NCI-H1930 (cell line): ENCODE data around the gene NEURL4.

Source experiments
- DNase-seq, 2 experiments: peaks; one replicate each; lab custom pipeline; 2025; lab: John Stamatoyannopoulos, UW

NEURL4 gene

GRCh38 chr17:7304179-7304578 is 25.0 kb downstream of the NEURL4 start:
- no peak for DNase-seq

- DNase-seq, result peak; percentile 65 to 82
Measured at GRCh38 chr17:7296189-7296861, 32.8 kb downstream of the NEURL4 start.

- peak; percentile 19 to 33 for DNase-seq
Measured at GRCh38 chr17:7295230-7296180, 33.6 kb downstream of the NEURL4 start.

- DNase-seq, result peak; percentile 88 to 93
Measured at GRCh38 chr17:7294614-7295153, 34.5 kb downstream of the NEURL4 start, which contains the start of gene YBX2. YBX2 (minus strand) TSS chr17:7294639; CDS start chr17:7294500, 139 bp downstream.

- peak in 1 of 2 experiments; percentile 12 for DNase-seq
Measured at GRCh38 chr17:7293816-7294613, 35.1 kb downstream of the NEURL4 start.

GRCh38 chr17:7293159-7293558 is 36.0 kb downstream of the NEURL4 start:
- no peak for DNase-seq

- no peak for DNase-seq
Measured at GRCh38 chr17:7292729-7293128, 36.4 kb downstream of the NEURL4 start.

GRCh38 chr17:7292194-7292593 is 36.9 kb downstream of the NEURL4 start:
- DNase-seq, result no peak

GRCh38 chr17:7290685-7291084 is 38.5 kb downstream of the NEURL4 start:
- DNase-seq, result no peak

- no peak for DNase-seq
Measured at GRCh38 chr17:7290166-7290565, 39.0 kb downstream of the NEURL4 start.

GRCh38 chr17:7289256-7290032 is 39.7 kb downstream of the NEURL4 start:
- no peak for DNase-seq

GRCh38 chr17:7285679-7286078 is 43.5 kb downstream of the NEURL4 start:
- DNase-seq, result no peak

- DNase-seq, result no peak
Measured at GRCh38 chr17:7284911-7285310, 44.2 kb downstream of the NEURL4 start.

GRCh38 chr17:7283471-7284216 is 45.5 kb downstream of the NEURL4 start:
- no peak for DNase-seq

GRCh38 chr17:7282752-7283321 is 46.3 kb downstream of the NEURL4 start:
- DNase-seq, result no peak

GRCh38 chr17:7281953-7282751 is 47.0 kb downstream of the NEURL4 start:
- DNase-seq, result no peak

GRCh38 chr17:7281074-7281952 is 47.8 kb downstream of the NEURL4 start, which contains the start of gene SLC2A4:
SLC2A4 (plus strand) TSS chr17:7281718; CDS start chr17:7281935, 217 bp downstream.
- peak; percentile 81 to 88 for DNase-seq

GRCh38 chr17:7280519-7281073 is 48.5 kb downstream of the NEURL4 start:
- DNase-seq, result peak; percentile 65 to 83
